NCI-H2196 (cell line): ENCODE data around the gene BTNL9.
"Not testable (repeated sequence)": the region's sequence is repeated elsewhere in the genome, so short reads cannot be mapped to it uniquely, and the experiment has no call there.

Experiments
- DNase-seq: peaks from one replicate; lab custom pipeline; 2025; ENCODE audit not compliant: unreplicated experiment; lab: John Stamatoyannopoulos, UW

The BTNL9 gene

DNA sequence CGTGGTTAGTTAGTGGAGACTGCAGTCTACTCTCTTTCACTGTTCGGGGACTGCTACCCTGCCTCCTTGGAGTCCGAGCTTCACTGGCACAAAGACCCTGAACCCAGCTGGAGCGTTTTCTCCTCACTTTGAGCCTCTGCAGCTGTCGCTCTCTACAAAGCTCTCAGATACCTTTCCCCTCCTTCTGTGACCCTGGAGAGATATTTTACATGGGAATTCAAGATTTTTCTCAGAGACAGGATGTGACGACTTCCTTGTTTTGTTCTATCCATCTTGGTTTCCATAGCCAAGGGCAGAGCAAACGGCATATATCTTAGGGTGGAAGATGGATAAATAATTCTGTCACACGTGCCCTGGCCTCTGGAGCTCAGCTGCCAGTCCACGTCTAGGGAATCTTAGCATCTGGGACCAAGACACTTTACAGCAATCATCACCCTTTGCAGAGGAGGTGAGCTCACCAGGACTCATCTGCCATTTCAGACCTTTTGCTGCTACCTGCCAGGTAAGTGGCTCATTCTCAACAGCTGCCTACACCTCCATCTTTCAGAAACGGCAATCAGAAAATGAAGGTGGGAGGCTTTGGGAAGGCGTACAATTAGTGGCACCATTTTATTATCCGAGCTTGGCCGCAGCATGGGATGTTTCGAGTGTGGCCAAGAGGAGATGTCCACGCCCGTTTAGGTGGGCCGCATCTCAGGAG lies at the start of gene BTNL9:
TSS of gene BTNL9 (plus strand) at position 336 of the 700 bp plus-strand sequence. CDS start 5,224 bp downstream, outside the sequence.
- DNase-seq = no peak

DNA sequence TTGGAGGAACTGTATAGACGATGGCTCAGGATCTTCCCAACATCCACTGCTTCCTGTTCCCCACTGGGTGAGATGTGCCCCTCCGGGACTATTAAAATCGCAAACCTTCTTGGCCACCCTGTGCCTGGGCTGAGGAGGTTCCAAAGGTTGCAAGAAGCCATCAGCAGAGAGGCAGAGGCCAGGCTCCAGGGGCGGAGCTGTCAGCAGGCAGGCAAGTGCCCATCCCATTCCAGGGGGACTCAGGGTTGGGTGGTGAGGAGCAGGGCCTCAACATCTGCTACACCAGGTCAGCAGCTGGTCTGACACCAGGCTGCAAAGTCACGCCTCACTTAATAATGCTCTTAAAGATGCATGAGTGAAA lies 49.2 kb upstream of the BTNL9 start:
- no peak for DNase-seq

DNA sequence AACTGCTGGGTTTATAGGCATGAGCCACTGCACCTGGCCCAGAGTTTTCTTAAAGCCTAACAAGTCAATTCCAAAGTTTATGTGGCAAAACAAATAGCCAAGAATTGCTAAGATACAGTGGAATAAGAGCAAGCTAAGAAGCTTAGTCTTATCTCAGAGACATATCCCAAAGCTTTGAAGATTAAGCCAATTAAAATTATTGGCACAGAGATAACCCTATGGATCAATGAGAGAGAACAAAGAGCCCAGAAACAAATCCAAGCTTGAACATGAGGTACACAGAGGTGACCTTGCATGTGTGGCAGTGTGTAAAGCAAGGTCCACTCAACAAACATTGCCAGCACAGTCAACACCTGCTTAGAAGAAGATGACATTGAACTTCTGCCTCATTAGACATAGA lies 38.1 kb upstream of the BTNL9 start:
- no peak for DNase-seq

- no peak for DNase-seq
These were observed 34.3 kb upstream of the BTNL9 start for GRCh38 chr5:181005791-181006190.

- DNase-seq = no peak
These were observed 31.9 kb upstream of the BTNL9 start for GRCh38 chr5:181008136-181008535.

GRCh38 chr5:181010018-181010417 lies 30.0 kb upstream of the BTNL9 start:
- DNase-seq = not testable (repeated sequence)

GRCh38 chr5:181014654-181015053 lies 25.4 kb upstream of the BTNL9 start:
- DNase-seq = not testable (repeated sequence)

DNA sequence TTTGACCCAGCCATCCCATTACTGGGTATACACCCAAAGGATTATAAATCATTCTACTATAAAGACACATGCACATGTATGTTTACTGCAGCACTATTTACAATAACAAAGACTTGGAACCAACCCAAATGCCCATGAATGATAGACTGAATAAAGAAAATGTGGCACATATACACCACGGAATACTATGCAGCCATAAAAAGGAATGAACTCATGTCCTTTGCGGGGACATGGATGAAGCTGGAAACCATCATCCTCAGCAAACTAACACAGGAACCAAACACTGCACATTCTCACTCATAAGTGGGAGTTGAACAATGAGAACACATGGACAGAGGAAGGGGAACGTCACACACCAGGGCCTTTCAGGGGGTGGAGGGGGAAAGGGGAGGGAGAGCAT lies 22.6 kb upstream of the BTNL9 start:
- not testable (repeated sequence) for DNase-seq

- DNase-seq = no peak
These were observed 19.4 kb upstream of the BTNL9 start for GRCh38 chr5:181020688-181021087.

DNA sequence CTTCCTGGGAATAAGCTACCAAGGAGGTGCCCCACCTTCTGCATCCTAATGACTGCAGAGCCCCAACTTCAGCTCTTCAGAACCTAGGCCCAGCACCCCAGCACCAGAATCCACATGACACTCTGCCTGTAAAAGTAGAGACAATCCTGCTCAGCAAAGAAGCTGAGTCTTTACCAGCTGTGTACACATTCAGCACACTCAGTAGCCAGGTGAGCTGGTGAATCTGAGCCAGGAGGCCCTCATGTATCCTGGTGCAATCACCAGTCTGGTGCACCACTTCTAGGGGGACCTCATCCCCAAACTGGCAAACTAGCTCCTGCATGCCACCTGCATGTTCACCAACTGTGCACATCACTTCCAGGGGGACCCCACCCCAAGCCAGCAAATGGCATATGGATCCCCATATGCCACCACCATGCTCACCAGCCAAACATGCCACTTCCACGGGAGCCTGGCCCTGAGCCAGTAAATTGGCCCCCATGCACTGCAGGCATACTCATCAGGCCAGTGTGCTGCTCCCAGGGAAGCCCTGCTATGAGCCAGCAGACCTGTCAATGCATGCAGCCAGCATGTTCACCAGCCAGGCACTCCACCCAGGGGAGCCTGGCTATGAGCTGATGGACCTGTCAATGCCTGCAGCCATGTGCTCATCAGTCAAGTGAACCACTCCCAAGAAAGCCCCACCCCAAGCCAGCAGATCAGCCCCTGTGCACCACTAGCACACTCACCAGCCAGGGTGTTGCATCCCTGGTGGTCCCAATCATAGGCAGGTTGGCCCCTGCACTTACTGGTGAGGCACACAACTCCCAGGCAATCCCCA lies 15.6 kb upstream of the BTNL9 start:
- DNase-seq = no peak

- no peak for DNase-seq
These were observed 12.5 kb upstream of the BTNL9 start for GRCh38 chr5:181027452-181028031.

GRCh38 chr5:181028032-181028819 lies 11.8 kb upstream of the BTNL9 start:
- no peak for DNase-seq

- no peak for DNase-seq
These were observed 8.3 kb upstream of the BTNL9 start for GRCh38 chr5:181031716-181032115.

GRCh38 chr5:181035991-181036815 lies 3.9 kb upstream of the BTNL9 start:
- DNase-seq = no peak

- no peak for DNase-seq
These were observed 3.2 kb upstream of the BTNL9 start for GRCh38 chr5:181036816-181037364.

- no peak for DNase-seq
These were observed 2.7 kb upstream of the BTNL9 start for GRCh38 chr5:181037365-181037861.

DNA sequence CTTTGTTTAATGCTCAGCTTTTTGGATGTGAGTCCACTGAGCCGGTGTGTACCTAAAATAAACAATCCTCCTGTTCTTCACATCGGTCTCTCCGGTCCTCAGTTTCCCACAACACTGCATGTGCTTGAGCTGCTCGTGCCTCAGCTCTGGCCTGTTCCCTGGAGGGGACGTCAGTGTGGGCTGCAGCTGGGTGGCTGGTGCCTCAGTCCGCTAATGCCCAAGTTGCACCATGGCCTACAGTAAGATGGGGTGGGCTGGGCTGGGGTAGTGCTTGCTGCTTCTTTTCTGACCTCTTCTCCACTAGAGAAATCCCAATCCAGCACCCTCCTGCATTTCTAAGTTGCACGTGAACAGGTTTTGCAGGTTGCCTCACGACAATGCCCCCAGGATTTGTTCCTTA lies 595 bp upstream of the BTNL9 start:
- no peak for DNase-seq

GRCh38 chr5:181040631-181040945 lies 522 bp downstream of the BTNL9 start:
- DNase-seq = no peak

- DNase-seq = no peak
These were observed 977 bp downstream of the BTNL9 start for GRCh38 chr5:181041043-181041442.

DNA sequence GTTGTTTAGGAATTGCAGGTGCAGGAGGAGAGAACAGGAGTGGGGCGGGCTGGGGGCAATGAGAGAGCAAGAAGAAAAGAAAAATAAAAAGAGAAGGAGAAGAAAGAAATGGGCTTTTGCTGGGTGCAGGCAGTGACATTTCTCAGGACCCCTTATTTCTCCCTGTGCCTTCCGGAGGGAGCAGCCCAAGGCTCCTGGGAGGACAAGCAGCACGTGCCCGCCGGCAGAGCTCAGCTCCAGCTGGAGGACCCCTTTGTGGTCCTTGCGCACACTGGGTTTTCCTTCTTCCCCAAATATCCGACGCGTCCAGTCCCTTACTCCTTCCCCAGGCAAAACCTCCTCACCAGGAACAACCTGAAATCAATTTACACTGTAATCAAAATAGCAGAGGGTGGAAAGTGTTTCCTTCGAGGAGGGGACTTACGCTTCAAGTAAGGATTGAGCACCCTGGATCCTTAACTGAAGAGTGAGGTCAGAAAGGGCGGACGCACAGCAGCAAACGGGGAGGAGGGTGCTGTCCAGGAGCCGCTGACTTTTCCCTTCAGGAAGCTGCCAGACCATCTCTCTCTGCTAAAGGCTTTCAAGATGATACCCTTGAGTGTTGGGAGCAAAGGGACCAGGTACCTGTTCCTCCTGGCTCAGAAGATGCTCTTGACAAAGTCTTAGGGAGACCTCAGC lies 2.1 kb downstream of the BTNL9 start:
- no peak for DNase-seq
